ENCODE results near the gene SH2D3C.

Gene SH2D3C

GRCh38 chr9:127689329-127690000, 89.0 kb downstream of the SH2D3C start:
- peaks cover 37% of the 10 kb centered on the region for H3K36me3 Mint-ChIP-seq (ENCODE audit: low read depth)
- no peak overlapping the region for H3K4me3 Mint-ChIP-seq
- H3K9me3 Mint-ChIP-seq: no peaks in the 10 kb centered on the region
- TF ChIP-seq, protein P1, sequence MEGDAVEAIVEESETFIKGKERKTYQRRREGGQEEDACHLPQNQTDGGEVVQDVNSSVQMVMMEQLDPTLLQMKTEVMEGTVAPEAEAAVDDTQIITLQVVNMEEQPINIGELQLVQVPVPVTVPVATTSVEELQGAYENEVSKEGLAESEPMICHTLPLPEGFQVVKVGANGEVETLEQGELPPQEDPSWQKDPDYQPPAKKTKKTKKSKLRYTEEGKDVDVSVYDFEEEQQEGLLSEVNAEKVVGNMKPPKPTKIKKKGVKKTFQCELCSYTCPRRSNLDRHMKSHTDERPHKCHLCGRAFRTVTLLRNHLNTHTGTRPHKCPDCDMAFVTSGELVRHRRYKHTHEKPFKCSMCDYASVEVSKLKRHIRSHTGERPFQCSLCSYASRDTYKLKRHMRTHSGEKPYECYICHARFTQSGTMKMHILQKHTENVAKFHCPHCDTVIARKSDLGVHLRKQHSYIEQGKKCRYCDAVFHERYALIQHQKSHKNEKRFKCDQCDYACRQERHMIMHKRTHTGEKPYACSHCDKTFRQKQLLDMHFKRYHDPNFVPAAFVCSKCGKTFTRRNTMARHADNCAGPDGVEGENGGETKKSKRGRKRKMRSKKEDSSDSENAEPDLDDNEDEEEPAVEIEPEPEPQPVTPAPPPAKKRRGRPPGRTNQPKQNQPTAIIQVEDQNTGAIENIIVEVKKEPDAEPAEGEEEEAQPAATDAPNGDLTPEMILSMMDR (IDR thresholded peaks at IDR 0.05; ENCODE audit: unreplicated experiment in 3 of 3): no peak
- H3K27ac Mint-ChIP-seq: no peak overlapping the region
- no peaks in the 10 kb centered on the region for H3K27me3 Mint-ChIP-seq (ENCODE audit: low read depth)
- H3K4me1 Mint-ChIP-seq: no peaks in the 10 kb centered on the region
